Measurements from ENCODE around the gene MRPS5. TPM values are rescaled to one million over a fixed set of nuclear protein-coding genes. Genes with fewer than 3 reads are reported as not detected.

MRPS5 gene
- total and polyA plus RNA-seq, 4 experiments from 2014 or later = 43.4 to 70.6 (median 58.5) TPM

- H3K27me3 ChIP-seq (ENCODE audit: insufficient read depth, low read length) = no peaks in the 10 kb centered on the region
- H3K9me3 Mint-ChIP-seq = no peaks in the 10 kb centered on the region
- DNase-seq = no peak
- CTCF ChIA-PET (ENCODE audit: partially characterized antibody) = interaction anchor here (1.1 to 6.0 kb wide), 8 partner anchors 9 to 35 kb away, joined by 3 to 59 read pairs (median 12); no protein-coding TSS in a partner anchor
- no peaks in the 10 kb centered on the region for H3K9me3 ChIP-seq (ENCODE audit: control insufficient read depth in 1 of 2, low read length in 2 of 2)
- H3K27ac ChIP-seq (ENCODE audit: low read depth, low read length) = no peak overlapping the region
- H3K27me3 Mint-ChIP-seq = no peaks in the 10 kb centered on the region
- no peak overlapping the region for H3K4me3 Mint-ChIP-seq
- POLR2A ChIA-PET (ENCODE audit: partially characterized antibody) = interaction anchor here (1.0 to 5.1 kb wide), 7 partner anchors 9 to 33 kb away, joined by 3 to 27 read pairs (median 5); partner anchors contain the start of gene MAL
- H3K4me1 ChIP-seq (ENCODE audit: insufficient read depth, low read length) = peaks cover 27% of the 10 kb centered on the region
- peaks cover 17 to 36% of the 10 kb centered on the region in 2 donors for H3K36me3 Mint-ChIP-seq
- H3K27ac Mint-ChIP-seq = peak overlapping the region in 6 of 7 donors; percentile 22 to 82 (median 61)
- no peak overlapping the region for H3K4me3 ChIP-seq (ENCODE audit: low read length in 2 of 2)
- intact Hi-C loops (cut with micrococcal nuclease) = loop anchor here (2.0 kb wide), 1 partner anchor 16 kb away; no protein-coding TSS in a partner anchor
- H3K4me1 Mint-ChIP-seq = peaks cover 41 to 89% (median 64%) of the 10 kb centered on the region in 4 donors
- H3K36me3 ChIP-seq (ENCODE audit: insufficient read depth, low read length) = no peaks in the 10 kb centered on the region
These were observed 78.9 kb downstream of the MRPS5 start for GRCh38 chr2:95042472-95043271.

- Histone ChIP-seq H3K36me3 (ENCODE audit: insufficient read depth, low read length) (no peaks in the 10 kb centered on the region), H3K9me3 (ENCODE audit: control insufficient read depth in 1 of 2, low read length in 2 of 2) (no peaks in the 10 kb centered on the region), H3K27ac (ENCODE audit: low read depth, low read length) (no peak overlapping the region), H3K4me1 (ENCODE audit: insufficient read depth, low read length) (peaks cover 34% of the 10 kb centered on the region), H3K27me3 (ENCODE audit: insufficient read depth, low read length) (no peaks in the 10 kb centered on the region), H3K4me3 (ENCODE audit: low read length in 2 of 2) (no peak overlapping the region)
- DNase-seq = no peak
- ChIA-PET CTCF (ENCODE audit: partially characterized antibody) (interaction anchor here (0.7 to 6.0 kb wide), 5 partner anchors 12 to 36 kb away, joined by 3 to 59 read pairs (median 8); no protein-coding TSS in a partner anchor), POLR2A (ENCODE audit: partially characterized antibody) (interaction anchor here (0.8 to 5.1 kb wide), 6 partner anchors 10 to 32 kb away, joined by 3 to 27 read pairs (median 8); partner anchors contain the start of gene MAL)
- H3K4me1 Mint-ChIP-seq = peaks cover 47 to 94% (median 70%) of the 10 kb centered on the region in 4 donors
- intact Hi-C loops (cut with micrococcal nuclease) = loop anchor here (2.0 kb wide), 1 partner anchor 15 kb away; no protein-coding TSS in a partner anchor
- peak overlapping the region; percentile 21 to 90 (median 71) for H3K27ac Mint-ChIP-seq
- no peaks in the 10 kb centered on the region for H3K9me3 Mint-ChIP-seq
- H3K27me3 Mint-ChIP-seq = no peaks in the 10 kb centered on the region
- H3K4me3 Mint-ChIP-seq = peak overlapping the region in 1 of 8 donors; percentile 70
- peaks cover 23 to 40% of the 10 kb centered on the region in 2 donors for H3K36me3 Mint-ChIP-seq
These were observed 79.7 kb downstream of the MRPS5 start for GRCh38 chr2:95041824-95042442.

GRCh38 chr2:95041060-95041823, 80.4 kb downstream of the MRPS5 start:
- intact Hi-C loops (cut with micrococcal nuclease) = no loop called here
- Histone ChIP-seq H3K27ac (ENCODE audit: low read depth, low read length) (no peak overlapping the region), H3K9me3 (ENCODE audit: control insufficient read depth in 1 of 2, low read length in 2 of 2) (no peaks in the 10 kb centered on the region), H3K27me3 (ENCODE audit: insufficient read depth, low read length) (no peaks in the 10 kb centered on the region), H3K36me3 (ENCODE audit: insufficient read depth, low read length) (no peaks in the 10 kb centered on the region), H3K4me3 (ENCODE audit: low read length in 2 of 2) (no peak overlapping the region), H3K4me1 (ENCODE audit: insufficient read depth, low read length) (peaks cover 37% of the 10 kb centered on the region)
- Mint-ChIP-seq H3K4me1 (peaks cover 50 to 94% (median 73%) of the 10 kb centered on the region in 4 donors), H3K27me3 (no peaks in the 10 kb centered on the region), H3K4me3 (no peak overlapping the region), H3K36me3 (peaks cover 23 to 42% of the 10 kb centered on the region in 2 donors), H3K27ac (peak overlapping the region in 6 of 7 donors; percentile 33 to 86 (median 62)), H3K9me3 (peaks cover 0 to 2% (median 0%) of the 10 kb centered on the region in 8 donors)
- ChIA-PET POLR2A (ENCODE audit: partially characterized antibody) (interaction anchor here (0.8 to 5.1 kb wide), 6 partner anchors 10 to 33 kb away, joined by 3 to 27 read pairs (median 8); partner anchors contain the start of gene MAL), CTCF (ENCODE audit: partially characterized antibody) (interaction anchor here (0.7 to 6.0 kb wide), 6 partner anchors 12 to 41 kb away, joined by 3 to 59 read pairs (median 6); no protein-coding TSS in a partner anchor)
- no peak for DNase-seq

- DNase-seq = no peak
- Mint-ChIP-seq H3K27me3 (no peaks in the 10 kb centered on the region), H3K9me3 (peaks cover 0 to 2% (median 0%) of the 10 kb centered on the region in 8 donors), H3K4me1 (peaks cover 52 to 95% (median 70%) of the 10 kb centered on the region in 4 donors), H3K27ac (peak overlapping the region; percentile 37 to 81 (median 57)), H3K4me3 (no peak overlapping the region), H3K36me3 (peaks cover 23 to 39% of the 10 kb centered on the region in 2 donors)
- Histone ChIP-seq H3K4me1 (ENCODE audit: insufficient read depth, low read length) (peaks cover 38% of the 10 kb centered on the region), H3K27me3 (ENCODE audit: insufficient read depth, low read length) (no peaks in the 10 kb centered on the region), H3K9me3 (ENCODE audit: control insufficient read depth in 1 of 2, low read length in 2 of 2) (no peaks in the 10 kb centered on the region), H3K36me3 (ENCODE audit: insufficient read depth, low read length) (no peaks in the 10 kb centered on the region), H3K27ac (ENCODE audit: low read depth, low read length) (no peak overlapping the region), H3K4me3 (ENCODE audit: low read length in 2 of 2) (no peak overlapping the region)
- POLR2A ChIA-PET (ENCODE audit: partially characterized antibody) = interaction anchor here (1.1 to 3.2 kb wide), 4 partner anchors 9 to 34 kb away, joined by 4 to 10 read pairs (median 8); no protein-coding TSS in a partner anchor
- intact Hi-C loops (cut with micrococcal nuclease) = no loop called here
- CTCF ChIA-PET (ENCODE audit: partially characterized antibody) = interaction anchor here (1.3 to 6.0 kb wide), 3 partner anchors 17 to 41 kb away, joined by 3 to 59 read pairs (median 16); no protein-coding TSS in a partner anchor
These were observed 81.2 kb downstream of the MRPS5 start for GRCh38 chr2:95040426-95040825.

- intact Hi-C loops (cut with micrococcal nuclease) = no loop called here
- Histone ChIP-seq H3K4me3 (ENCODE audit: low read length in 2 of 2) (no peak overlapping the region), H3K27me3 (ENCODE audit: insufficient read depth, low read length) (no peaks in the 10 kb centered on the region), H3K27ac (ENCODE audit: low read depth, low read length) (no peak overlapping the region), H3K36me3 (ENCODE audit: insufficient read depth, low read length) (no peaks in the 10 kb centered on the region), H3K4me1 (ENCODE audit: insufficient read depth, low read length) (peaks cover 43% of the 10 kb centered on the region), H3K9me3 (ENCODE audit: control insufficient read depth in 1 of 2, low read length in 2 of 2) (no peaks in the 10 kb centered on the region)
- Mint-ChIP-seq H3K9me3 (peaks cover 0 to 2% (median 0%) of the 10 kb centered on the region in 8 donors), H3K27ac (peak overlapping the region; percentile 37 to 90 (median 72)), H3K4me3 (peak overlapping the region in 2 of 8 donors; percentile 16 to 37), H3K36me3 (peaks cover 23 to 40% of the 10 kb centered on the region in 2 donors), H3K4me1 (peaks cover 55 to 95% (median 71%) of the 10 kb centered on the region in 4 donors), H3K27me3 (no peaks in the 10 kb centered on the region)
- POLR2A ChIA-PET (ENCODE audit: partially characterized antibody) = interaction anchor here (1.1 to 2.4 kb wide), 2 partner anchors 8 to 23 kb away, joined by 4 to 9 read pairs; no protein-coding TSS in a partner anchor
- DNase-seq = no peak
- CTCF ChIA-PET (ENCODE audit: partially characterized antibody) = interaction anchor here (3.2 to 6.0 kb wide), 2 partner anchors 17 to 38 kb away, joined by 16 to 59 read pairs; no protein-coding TSS in a partner anchor
These were observed 81.6 kb downstream of the MRPS5 start for GRCh38 chr2:95039978-95040377.

- peaks cover 49% of the 10 kb centered on the region for H3K4me1 ChIP-seq (ENCODE audit: insufficient read depth, low read length)
- Mint-ChIP-seq H3K4me1 (peaks cover 58 to 95% (median 73%) of the 10 kb centered on the region in 4 donors), H3K36me3 (peaks cover 23 to 35% of the 10 kb centered on the region in 2 donors), H3K4me3 (peak overlapping the region in 2 of 8 donors; percentile 20 to 26), H3K27me3 (no peaks in the 10 kb centered on the region), H3K27ac (peak overlapping the region; percentile 72 to 97 (median 88)), H3K9me3 (peaks cover 0 to 2% (median 0%) of the 10 kb centered on the region in 8 donors)
- no peaks in the 10 kb centered on the region for H3K36me3 ChIP-seq (ENCODE audit: insufficient read depth, low read length)
- H3K9me3 ChIP-seq (ENCODE audit: control insufficient read depth in 1 of 2, low read length in 2 of 2) = no peaks in the 10 kb centered on the region
- intact Hi-C loops (cut with micrococcal nuclease) = no loop called here
- DNase-seq = no peak
- H3K27ac ChIP-seq (ENCODE audit: low read depth, low read length) = no peak overlapping the region
- ChIA-PET CTCF (ENCODE audit: partially characterized antibody) (interaction anchor here (3.2 to 6.0 kb wide), 2 partner anchors 16 to 39 kb away, joined by 16 to 59 read pairs; no protein-coding TSS in a partner anchor), POLR2A (ENCODE audit: partially characterized antibody) (interaction anchor here (1.1 to 2.4 kb wide), 2 partner anchors 8 to 23 kb away, joined by 4 to 9 read pairs; no protein-coding TSS in a partner anchor)
- no peaks in the 10 kb centered on the region for H3K27me3 ChIP-seq (ENCODE audit: insufficient read depth, low read length)
- no peak overlapping the region for H3K4me3 ChIP-seq (ENCODE audit: low read length in 2 of 2)
These were observed 82.2 kb downstream of the MRPS5 start for GRCh38 chr2:95039363-95039762.
